GM21786 (cell line): ENCODE data around the gene TMTC1.

Experiments
- ATAC-seq: cut with Tn5 transposase; IDR thresholded peaks from one replicate; pipeline ENCODE4 v1.9.1; 2021; ENCODE audit not compliant: unreplicated experiment

Gene TMTC1

GRCh38 chr12:29741342-29742241 lies 42.1 kb downstream of the TMTC1 start:
- no peak for ATAC-seq

GRCh38 chr12:29739279-29739991 lies 44.3 kb downstream of the TMTC1 start:
- ATAC-seq = no peak

GRCh38 chr12:29738365-29738764 lies 45.4 kb downstream of the TMTC1 start:
- ATAC-seq = no peak

- ATAC-seq = no peak
Measured at GRCh38 chr12:29737644-29738043, 46.1 kb downstream of the TMTC1 start.

- no peak for ATAC-seq
Measured at GRCh38 chr12:29735604-29736003, 48.1 kb downstream of the TMTC1 start.

GRCh38 chr12:29734734-29735133 lies 49.0 kb downstream of the TMTC1 start:
- no peak for ATAC-seq

- no peak for ATAC-seq
Measured at GRCh38 chr12:29734305-29734704, 49.4 kb downstream of the TMTC1 start.

- no peak for ATAC-seq
Measured at GRCh38 chr12:29733501-29733900, 50.2 kb downstream of the TMTC1 start.

- no peak for ATAC-seq
Measured at GRCh38 chr12:29733060-29733459, 50.7 kb downstream of the TMTC1 start.

- no peak for ATAC-seq
Measured at GRCh38 chr12:29732593-29732992, 51.1 kb downstream of the TMTC1 start.

GRCh38 chr12:29732191-29732590 lies 51.6 kb downstream of the TMTC1 start:
- ATAC-seq = no peak

- no peak for ATAC-seq
Measured at GRCh38 chr12:29731591-29731990, 52.2 kb downstream of the TMTC1 start.

GRCh38 chr12:29730481-29730880 lies 53.3 kb downstream of the TMTC1 start:
- ATAC-seq = no peak

- no peak for ATAC-seq
Measured at GRCh38 chr12:29728030-29728429, 55.7 kb downstream of the TMTC1 start.

GRCh38 chr12:29726741-29727348 lies 56.9 kb downstream of the TMTC1 start:
- no peak for ATAC-seq

- ATAC-seq = no peak
Measured at GRCh38 chr12:29726321-29726692, 57.4 kb downstream of the TMTC1 start.

GRCh38 chr12:29725587-29726320 lies 58.0 kb downstream of the TMTC1 start:
- peak; percentile 49 for ATAC-seq

GRCh38 chr12:29722164-29722563 lies 61.6 kb downstream of the TMTC1 start:
- ATAC-seq = no peak

GRCh38 chr12:29719381-29719780 lies 64.4 kb downstream of the TMTC1 start:
- ATAC-seq = no peak

- no peak for ATAC-seq
Measured at GRCh38 chr12:29717540-29718100, 66.1 kb downstream of the TMTC1 start.

- ATAC-seq = no peak
Measured at GRCh38 chr12:29714966-29715365, 68.8 kb downstream of the TMTC1 start.
